Ovary (tissue), 9 donors: ENCODE data around the gene LRRC4. TPM values are rescaled to one million over a fixed set of nuclear protein-coding genes. Genes with fewer than 3 reads are reported as not detected.

ENCODE experiments used
- DNase-seq, 5 donors: peaks; one replicate each; pipeline ENCODE4 v3.0.0-alpha.2; 2019 to 2020
- H3K27ac ChIP-seq, 2 donors: fragments of 200-600 bp; one replicate each; pipeline versions ENCODE4 v1.5.1 to v1.8.0; 2019 to 2022
- H3K27me3 ChIP-seq: fragments of 200-600 bp; one replicate; pipeline ENCODE4 v1.8.0; 2022
- H3K36me3 ChIP-seq: fragments of 200-600 bp; sonication (generic); one replicate; pipeline ENCODE4 v1.5.1; 2019
- H3K4me1 ChIP-seq: one replicate; pipeline ENCODE4 v1.8.1; 2013; ENCODE audit warnings: mild to moderate bottlenecking, moderate library complexity; ENCODE audit not compliant: insufficient read depth
- H3K4me3 ChIP-seq: fragments of 200-600 bp; sonication (generic); one replicate; pipeline ENCODE4 v1.5.1; 2017
- H3K9me3 ChIP-seq, 2 donors: fragments of 200-600 bp in 1 of 2; sonication (generic) in 1 of 2; one replicate each; pipeline versions ENCODE4 v1.5.1 to v1.8.1; 2013 to 2019; ENCODE audit warnings: mild to moderate bottlenecking in 1 of 2, moderate library complexity in 1 of 2
- EP300 ChIP-seq: sonication (generic); formaldehyde crosslinking; IDR thresholded peaks from one replicate; pipeline ENCODE4 v1.6.1; 2017; ENCODE audit warnings: antibody characterized with exemption
- POLR2A ChIP-seq: fragments of 450-650 bp; IDR thresholded peaks from one replicate; pipeline ENCODE4 v1.6.1; 2017; ENCODE audit warnings: antibody characterized with exemption, mild to moderate bottlenecking, moderate library complexity
- WGBS, 3 donors: extraction: QIAGEN DNeasy Blood & Tissue Kit in 1 of 3; methylation state at CpG; one replicate each; pipeline versions ENCODE4 v1.1.5 to v1.1.7; 2013 to 2017; 5-methylcytosine and 5-hydroxymethylcytosine counted together
- intact Hi-C, 4 donors: fragments of 100-400 bp; cut with DNase I; formaldehyde crosslinking; loops; one replicate each; pipeline versions ENCODE4 v1.11.0 to v1.15.1; 2022 to 2023
- polyA plus RNA-seq, 2 donors: library from polyadenylated mRNA; stranded (reverse); fragments of 200-250 nt in 1 of 2; fragments of 350-450 nt in 1 of 2; fragmentation: Illumina TruSeq in 1 of 2; extraction: RNeasy Lipid Tissue Mini Kit (QIAGEN cat#74804) in 1 of 2; gene quantifications; one replicate each; pipeline ENCODE4 v1.2.3, GENCODE V29; 2013 to 2014
- total RNA-seq, 7 donors: library from RNA; depleted of rRNA in 2 of 7; stranded (reverse); fragments of >200 nt in 2 of 7; fragmentation: NEBNext Ultra II Directional in 3 of 7; extraction: Animal tissue kit (Norgen Biotek cat#: 25700) in 3 of 7; gene quantifications; one replicate each; pipeline versions ENCODE4 v1.1.0 to v1.2.4, GENCODE V29; 2016 to 2023
- TF ChIP-seq, protein P1 (sequence below), 3 donors: fragments of 450-650 bp in 2 of 3; fragments of 200-600 bp in 1 of 3; IDR thresholded peaks; one replicate each; pipeline versions ENCODE4 v1.5.1 to v1.8.0; 2016 to 2022; ENCODE audit warnings: antibody characterized with exemption in 3 of 3, mild to moderate bottlenecking in 1 of 3
- donor health status: DM: no; HTN: no; CAD: no; lungs with moderate emphysema.
- donor health status: DM: no; HTN: no; CAD: no.
- donor health status: Bipolar disorder and iron deficiency.
- donor health status: DM: yes; HTN: yes; CAD: no.
- donor health status: DM: no; HTN: no; CAD: no.
- donor health status: DM: yes; HTN: yes; CAD: no.

The LRRC4 gene
- total and polyA plus RNA-seq, 9 donors = 0.72 to 16.7 (median 4.6) TPM

DNA sequence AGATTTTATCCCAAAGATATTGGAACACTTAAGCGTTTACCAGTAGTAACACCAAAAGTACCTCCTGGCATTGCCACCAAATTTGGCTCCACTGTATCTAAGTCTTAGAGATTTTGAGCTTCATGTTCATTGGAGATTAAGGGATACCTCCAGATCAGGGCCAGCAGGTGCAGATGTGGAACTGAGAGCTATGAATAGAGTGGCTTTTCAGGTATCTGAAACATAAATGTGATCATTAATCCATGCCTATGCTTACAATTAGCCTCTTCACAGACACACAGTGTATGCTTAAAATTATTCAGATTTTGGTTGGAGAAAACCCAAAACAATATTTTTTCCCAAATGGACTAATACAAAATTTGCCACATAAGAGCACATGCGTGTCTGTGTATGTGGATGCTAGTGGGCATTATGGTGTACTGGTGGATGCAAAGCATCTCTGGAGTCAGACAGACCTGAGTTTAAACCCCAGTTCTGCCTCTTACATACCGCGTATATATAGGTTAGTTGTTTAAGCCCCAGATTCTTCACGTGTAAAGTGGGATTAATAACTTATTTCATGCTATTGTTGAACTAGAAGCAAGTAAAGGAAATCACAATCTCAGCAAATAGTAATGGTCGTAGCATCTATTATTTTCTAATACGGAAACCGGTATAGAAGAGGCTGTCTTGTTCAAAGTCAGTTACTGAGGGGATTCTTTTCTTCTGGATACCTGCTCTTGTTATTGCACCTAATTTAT is 6.8 kb upstream of the LRRC4 start:
- Histone ChIP-seq H3K4me1 (no peaks in the 10 kb centered on the region), H3K36me3 (no peaks in the 10 kb centered on the region), H3K27me3 (no peaks in the 10 kb centered on the region), H3K27ac (no peak overlapping the region), H3K4me3 (no peak overlapping the region), H3K9me3 (no peaks in the 10 kb centered on the region)
- WGBS, 3 donors = 96% methylated on average over 8 of the region's 8 CpGs
- intact Hi-C loops = no loop called here
- TF ChIP-seq EP300 (no peak), POLR2A (no peak)
- TF ChIP-seq, protein P1, sequence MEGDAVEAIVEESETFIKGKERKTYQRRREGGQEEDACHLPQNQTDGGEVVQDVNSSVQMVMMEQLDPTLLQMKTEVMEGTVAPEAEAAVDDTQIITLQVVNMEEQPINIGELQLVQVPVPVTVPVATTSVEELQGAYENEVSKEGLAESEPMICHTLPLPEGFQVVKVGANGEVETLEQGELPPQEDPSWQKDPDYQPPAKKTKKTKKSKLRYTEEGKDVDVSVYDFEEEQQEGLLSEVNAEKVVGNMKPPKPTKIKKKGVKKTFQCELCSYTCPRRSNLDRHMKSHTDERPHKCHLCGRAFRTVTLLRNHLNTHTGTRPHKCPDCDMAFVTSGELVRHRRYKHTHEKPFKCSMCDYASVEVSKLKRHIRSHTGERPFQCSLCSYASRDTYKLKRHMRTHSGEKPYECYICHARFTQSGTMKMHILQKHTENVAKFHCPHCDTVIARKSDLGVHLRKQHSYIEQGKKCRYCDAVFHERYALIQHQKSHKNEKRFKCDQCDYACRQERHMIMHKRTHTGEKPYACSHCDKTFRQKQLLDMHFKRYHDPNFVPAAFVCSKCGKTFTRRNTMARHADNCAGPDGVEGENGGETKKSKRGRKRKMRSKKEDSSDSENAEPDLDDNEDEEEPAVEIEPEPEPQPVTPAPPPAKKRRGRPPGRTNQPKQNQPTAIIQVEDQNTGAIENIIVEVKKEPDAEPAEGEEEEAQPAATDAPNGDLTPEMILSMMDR (IDR thresholded peaks at IDR 0.05) = no peak
- DNase-seq = no peak

DNA sequence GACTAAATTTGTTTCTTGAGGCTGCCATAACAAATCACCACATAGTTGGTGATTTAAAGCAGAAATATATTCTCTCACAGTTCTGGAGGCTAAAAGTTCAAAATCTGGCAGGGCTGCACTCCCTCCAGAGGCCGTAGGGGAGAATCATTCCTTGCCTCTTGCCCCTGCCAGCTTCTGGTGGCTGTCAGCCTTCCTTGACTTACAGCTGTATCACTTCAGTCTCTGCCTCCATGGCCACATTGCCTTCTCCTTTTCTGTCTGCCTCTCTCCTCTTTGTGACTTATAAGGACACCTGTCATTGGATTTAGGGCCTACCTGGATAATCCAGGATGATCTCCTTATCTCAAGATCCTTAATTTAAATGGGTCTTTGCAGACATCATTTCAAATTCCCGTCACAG is 5.8 kb upstream of the LRRC4 start:
- TF ChIP-seq EP300 (no peak), POLR2A (no peak)
- TF ChIP-seq, protein P1 (IDR thresholded peaks at IDR 0.05) = no peak
- intact Hi-C loops = no loop called here
- Histone ChIP-seq H3K4me3 (no peak overlapping the region), H3K27me3 (no peaks in the 10 kb centered on the region), H3K36me3 (no peaks in the 10 kb centered on the region), H3K27ac (no peak overlapping the region), H3K4me1 (peaks cover 5% of the 10 kb centered on the region), H3K9me3 (no peaks in the 10 kb centered on the region)
- 95 to 98% (median 97%) methylated on average over 2 of the region's 2 CpGs for WGBS, 3 donors
- no peak for DNase-seq

DNA sequence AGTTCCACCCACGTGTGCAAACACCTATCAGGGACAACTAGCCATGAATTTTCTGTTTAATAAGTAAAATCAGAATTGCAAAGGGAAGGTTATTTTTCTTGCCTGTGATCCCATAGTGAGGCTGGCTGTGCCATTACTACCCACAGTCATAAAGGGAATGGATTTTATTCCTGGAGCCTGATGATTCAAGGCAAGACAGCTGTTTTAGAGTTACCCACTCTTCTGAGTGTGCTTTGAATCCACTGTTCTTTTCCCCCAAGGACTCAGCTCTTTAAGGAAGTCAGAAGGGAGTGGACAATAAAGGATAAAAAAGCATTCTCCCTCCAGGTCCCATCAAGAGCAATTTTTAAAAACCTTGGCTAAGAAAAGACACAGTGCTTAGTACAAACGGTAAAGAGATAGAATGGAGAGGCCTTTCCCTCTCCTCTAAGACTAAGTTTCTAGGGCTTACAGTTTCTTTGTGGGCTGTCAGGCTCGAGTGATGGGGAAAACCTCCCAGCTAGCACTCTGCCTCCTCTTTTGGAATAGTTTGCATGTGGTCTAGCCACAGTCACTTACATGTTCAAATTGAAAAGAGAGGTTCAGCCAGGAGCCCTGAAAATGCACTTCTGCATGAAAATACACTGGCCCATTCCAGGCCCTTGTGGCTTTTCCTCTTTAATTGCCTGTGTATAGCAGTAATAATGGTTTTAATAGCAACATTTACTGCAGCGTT is 5.1 kb upstream of the LRRC4 start:
- H3K36me3 ChIP-seq = no peaks in the 10 kb centered on the region
- intact Hi-C loops = no loop called here

DNA sequence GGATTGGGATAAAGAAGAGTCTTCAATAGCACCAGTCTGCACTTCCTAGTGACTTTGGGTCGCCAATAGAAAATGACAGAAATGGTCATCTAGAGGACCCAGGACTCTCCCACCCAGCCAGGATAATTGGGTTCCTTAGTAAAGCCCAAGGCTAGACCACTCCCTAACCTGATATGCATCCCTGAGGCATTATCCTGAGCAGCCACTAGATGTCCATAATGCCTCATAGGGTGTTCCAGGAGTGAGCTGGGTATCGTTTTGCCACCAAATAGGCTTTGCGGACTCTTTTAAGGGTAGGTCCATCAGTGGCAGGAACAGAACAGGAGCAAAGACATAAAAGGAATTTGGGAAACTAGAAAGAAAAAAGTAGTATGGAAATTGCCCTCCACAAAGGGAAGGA is 4.5 kb upstream of the LRRC4 start:
- intact Hi-C loops = no loop called here

More for the DNA sequence above, 5.1 kb upstream of the LRRC4 start:
- TF ChIP-seq EP300 = no peak
- TF ChIP-seq POLR2A = no peak
- TF ChIP-seq, protein P1 (IDR thresholded peaks at IDR 0.05) = no peak
- H3K9me3 ChIP-seq = no peaks in the 10 kb centered on the region
- DNase-seq = no peak
- H3K4me3 ChIP-seq = no peak overlapping the region
- WGBS, 3 donors = 74 to 80% (median 76%) methylated on average over 4 of the region's 4 CpGs
- peaks cover 5% of the 10 kb centered on the region for H3K4me1 ChIP-seq
- H3K27me3 ChIP-seq = no peaks in the 10 kb centered on the region
- H3K27ac ChIP-seq = no peak overlapping the region

More for the DNA sequence above, 4.5 kb upstream of the LRRC4 start:
- no peak overlapping the region for H3K4me3 ChIP-seq
- 84 to 90% (median 89%) methylated on average over 3 of the region's 3 CpGs for WGBS, 3 donors
- H3K27me3 ChIP-seq = no peaks in the 10 kb centered on the region
- H3K27ac ChIP-seq = no peak overlapping the region
- H3K4me1 ChIP-seq = peaks cover 5% of the 10 kb centered on the region
- DNase-seq = no peak
- H3K36me3 ChIP-seq = no peaks in the 10 kb centered on the region
- no peaks in the 10 kb centered on the region for H3K9me3 ChIP-seq
- no peak for TF ChIP-seq POLR2A
- no peak for TF ChIP-seq EP300
- TF ChIP-seq, protein P1 (IDR thresholded peaks at IDR 0.05) = no peak
